Measurements from ENCODE around the gene DENND10. TPM values are rescaled to one million over a fixed set of nuclear protein-coding genes. Genes with fewer than 3 reads are reported as not detected.
"Not testable (repeated sequence)": the region's sequence is repeated elsewhere in the genome, so short reads cannot be mapped to it uniquely, and the experiment has no call there.

DENND10 gene
- total RNA-seq, 4 donors from 2014 or later = 23.0 to 42.5 (median 30.2) TPM

GRCh38 chr10:119087271-119087882, 16.5 kb upstream of the DENND10 start:
- ATAC-seq = no peak
- no peaks in the 10 kb centered on the region for H3K9me3 ChIP-seq
- H3K36me3 ChIP-seq = no peaks in the 10 kb centered on the region
- no peaks in the 10 kb centered on the region for H3K27me3 ChIP-seq
- TF ChIP-seq CTCF (IDR thresholded peaks at IDR 0.05) = no peak
- H3K4me3 ChIP-seq = no peak overlapping the region
- no peaks in the 10 kb centered on the region for H3K4me1 ChIP-seq
- no peak overlapping the region for H3K27ac ChIP-seq
- WGBS, 2 donors (ENCODE audit: low coverage in 1 of 2) = 40 to 66% methylated on average over 3 to 4 of the region's 4 CpGs

GRCh38 chr10:119090026-119090795, 13.7 kb upstream of the DENND10 start:
- no peak for TF ChIP-seq POLR2A (IDR thresholded peaks at IDR 0.05)
- no peak for TF ChIP-seq EP300 (IDR thresholded peaks at IDR 0.05)
- TF ChIP-seq CTCF (IDR thresholded peaks at IDR 0.05) = no peak
- no peak for TF ChIP-seq POLR2AphosphoS5 (IDR thresholded peaks at IDR 0.05)
- Histone ChIP-seq H3K27me3 (no peaks in the 10 kb centered on the region), H3K4me3 (no peak overlapping the region), H3K4me1 (no peaks in the 10 kb centered on the region), H3K36me3 (no peaks in the 10 kb centered on the region), H3K27ac (no peak overlapping the region), H3K9me3 (no peaks in the 10 kb centered on the region)
- no peak for ATAC-seq
- WGBS, 2 donors (ENCODE audit: low coverage in 1 of 2) = 72 to 81% methylated on average over 7 to 8 of the region's 13 CpGs

GRCh38 chr10:119090968-119091367, 12.9 kb upstream of the DENND10 start:
- 73 to 75% methylated on average over 5 of the region's 5 CpGs for WGBS, 2 donors (ENCODE audit: low coverage in 1 of 2)

GRCh38 chr10:119095640-119096039, 8.3 kb upstream of the DENND10 start:
- 73% methylated on average over 4 of the region's 4 CpGs; no CpG with 5 or more reads in 1 of the 2 donors for WGBS, 2 donors (ENCODE audit: low coverage in 1 of 2)
- Histone ChIP-seq H3K36me3 (no peaks in the 10 kb centered on the region), H3K27ac (no peak overlapping the region), H3K4me1 (no peaks in the 10 kb centered on the region), H3K27me3 (no peaks in the 10 kb centered on the region), H3K4me3 (no peak overlapping the region), H3K9me3 (no peaks in the 10 kb centered on the region)
- no peak for ATAC-seq
- TF ChIP-seq POLR2AphosphoS5 (IDR thresholded peaks at IDR 0.05) (no peak), EP300 (IDR thresholded peaks at IDR 0.05) (no peak), POLR2A (IDR thresholded peaks at IDR 0.05) (no peak)

More at GRCh38 chr10:119090968-119091367, 12.9 kb upstream of the DENND10 start:
- Histone ChIP-seq H3K27ac (no peak overlapping the region), H3K4me1 (no peaks in the 10 kb centered on the region), H3K4me3 (no peak overlapping the region), H3K27me3 (no peaks in the 10 kb centered on the region), H3K9me3 (no peaks in the 10 kb centered on the region), H3K36me3 (no peaks in the 10 kb centered on the region)
- TF ChIP-seq POLR2A (IDR thresholded peaks at IDR 0.05) (no peak), POLR2AphosphoS5 (IDR thresholded peaks at IDR 0.05) (no peak), CTCF (IDR thresholded peaks at IDR 0.05) (no peak), EP300 (IDR thresholded peaks at IDR 0.05) (no peak)
- ATAC-seq = no peak

- 91 to 100% methylated on average over 3 to 10 of the region's 12 CpGs for WGBS, 2 donors (ENCODE audit: low coverage in 1 of 2)
- H3K27ac ChIP-seq, H3K4me3 ChIP-seq, H3K9me3 ChIP-seq, H3K4me1 ChIP-seq, H3K36me3 ChIP-seq, H3K27me3 ChIP-seq, ATAC-seq: not testable (repeated sequence)
These were observed 7.1 kb upstream of the DENND10 start for GRCh38 chr10:119096641-119097415.
